GM12872 (cell line): Measurements from ENCODE around the gene HSH2D.

Experiments
- TF ChIP-seq, protein P1 (sequence below): IDR thresholded peaks from 3 replicates; pipeline ENCODE4 v1.5.1; 2011; ENCODE audit warnings: low read depth, mild to moderate bottlenecking, low read length, moderate library complexity; ENCODE audit not compliant: insufficient read depth

Gene HSH2D, protein sequence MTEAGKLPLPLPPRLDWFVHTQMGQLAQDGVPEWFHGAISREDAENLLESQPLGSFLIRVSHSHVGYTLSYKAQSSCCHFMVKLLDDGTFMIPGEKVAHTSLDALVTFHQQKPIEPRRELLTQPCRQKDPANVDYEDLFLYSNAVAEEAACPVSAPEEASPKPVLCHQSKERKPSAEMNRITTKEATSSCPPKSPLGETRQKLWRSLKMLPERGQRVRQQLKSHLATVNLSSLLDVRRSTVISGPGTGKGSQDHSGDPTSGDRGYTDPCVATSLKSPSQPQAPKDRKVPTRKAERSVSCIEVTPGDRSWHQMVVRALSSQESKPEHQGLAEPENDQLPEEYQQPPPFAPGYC

DNA sequence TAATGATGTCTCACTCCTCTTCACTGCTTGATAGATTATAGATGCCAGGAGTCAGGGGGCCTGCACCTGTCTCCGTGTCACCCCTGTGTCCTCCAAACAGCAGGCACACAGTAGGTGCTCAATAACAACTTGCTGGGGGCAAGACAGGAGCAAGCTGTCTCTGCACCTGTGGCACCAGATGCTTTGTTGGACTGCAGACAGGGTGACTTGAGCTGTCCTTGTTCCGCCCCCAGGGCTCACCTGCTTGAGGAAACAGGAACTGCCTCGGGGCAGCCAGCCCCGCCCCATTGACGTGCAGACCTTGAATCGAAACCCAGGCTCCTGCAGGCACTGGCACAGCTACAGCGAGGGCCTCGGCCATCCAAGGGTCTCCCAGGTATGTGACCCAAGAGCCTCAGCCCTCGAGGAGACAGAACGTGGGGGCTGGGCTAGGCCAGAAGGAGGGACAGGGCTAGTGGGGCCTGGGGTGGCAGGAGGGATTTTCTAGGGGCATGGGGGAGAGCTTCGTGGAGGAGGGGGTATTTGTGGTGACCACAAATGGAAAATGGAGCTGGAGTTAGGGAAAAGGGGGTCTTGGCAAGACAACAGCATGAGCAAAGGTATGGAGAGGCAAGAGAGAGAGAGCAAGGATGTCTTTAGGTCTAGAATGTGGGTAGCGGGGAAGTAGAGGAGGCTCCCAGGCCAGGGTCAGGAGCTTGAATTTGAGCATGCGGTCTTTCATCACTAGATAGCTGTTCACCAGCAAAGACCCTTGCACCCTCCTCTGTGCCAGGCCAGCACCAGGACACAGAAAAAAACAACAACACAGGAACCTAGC, at the start of gene HSH2D:
Gene HSH2D (plus strand): TSS at position 287 of the 817 bp plus-strand sequence. CDS start 5,066 bp downstream, outside the sequence.
- TF ChIP-seq, protein P1, sequence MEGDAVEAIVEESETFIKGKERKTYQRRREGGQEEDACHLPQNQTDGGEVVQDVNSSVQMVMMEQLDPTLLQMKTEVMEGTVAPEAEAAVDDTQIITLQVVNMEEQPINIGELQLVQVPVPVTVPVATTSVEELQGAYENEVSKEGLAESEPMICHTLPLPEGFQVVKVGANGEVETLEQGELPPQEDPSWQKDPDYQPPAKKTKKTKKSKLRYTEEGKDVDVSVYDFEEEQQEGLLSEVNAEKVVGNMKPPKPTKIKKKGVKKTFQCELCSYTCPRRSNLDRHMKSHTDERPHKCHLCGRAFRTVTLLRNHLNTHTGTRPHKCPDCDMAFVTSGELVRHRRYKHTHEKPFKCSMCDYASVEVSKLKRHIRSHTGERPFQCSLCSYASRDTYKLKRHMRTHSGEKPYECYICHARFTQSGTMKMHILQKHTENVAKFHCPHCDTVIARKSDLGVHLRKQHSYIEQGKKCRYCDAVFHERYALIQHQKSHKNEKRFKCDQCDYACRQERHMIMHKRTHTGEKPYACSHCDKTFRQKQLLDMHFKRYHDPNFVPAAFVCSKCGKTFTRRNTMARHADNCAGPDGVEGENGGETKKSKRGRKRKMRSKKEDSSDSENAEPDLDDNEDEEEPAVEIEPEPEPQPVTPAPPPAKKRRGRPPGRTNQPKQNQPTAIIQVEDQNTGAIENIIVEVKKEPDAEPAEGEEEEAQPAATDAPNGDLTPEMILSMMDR: no peak

- TF ChIP-seq, protein P1: no peak
These were observed 49.0 kb upstream of the HSH2D start for GRCh38 chr19:16094360-16095070.

DNA sequence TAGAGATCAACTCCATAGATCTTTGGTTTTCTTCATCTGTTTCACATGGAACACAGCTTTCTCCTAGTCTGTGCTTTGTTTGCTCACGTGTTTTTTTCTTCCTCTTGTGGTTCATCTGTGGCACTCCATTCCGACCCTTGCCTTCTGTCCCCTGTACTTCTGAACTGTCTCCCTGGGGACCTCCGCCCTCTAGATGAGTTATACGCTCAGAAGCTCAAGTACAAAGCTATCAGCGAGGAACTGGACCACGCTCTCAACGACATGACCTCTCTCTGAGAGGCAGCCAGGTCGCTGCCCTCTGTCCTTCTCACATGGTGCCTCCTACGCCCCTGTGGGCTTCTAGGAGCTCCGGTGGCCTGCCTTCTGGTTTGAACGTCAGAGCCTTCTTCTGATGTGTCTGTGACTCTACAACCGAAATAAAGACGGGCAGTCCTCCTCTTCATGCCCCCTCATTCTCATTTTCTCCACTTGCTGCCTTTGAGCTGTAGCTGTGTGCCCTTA, 48.4 kb upstream of the HSH2D start:
- TF ChIP-seq, protein P1: no peak

DNA sequence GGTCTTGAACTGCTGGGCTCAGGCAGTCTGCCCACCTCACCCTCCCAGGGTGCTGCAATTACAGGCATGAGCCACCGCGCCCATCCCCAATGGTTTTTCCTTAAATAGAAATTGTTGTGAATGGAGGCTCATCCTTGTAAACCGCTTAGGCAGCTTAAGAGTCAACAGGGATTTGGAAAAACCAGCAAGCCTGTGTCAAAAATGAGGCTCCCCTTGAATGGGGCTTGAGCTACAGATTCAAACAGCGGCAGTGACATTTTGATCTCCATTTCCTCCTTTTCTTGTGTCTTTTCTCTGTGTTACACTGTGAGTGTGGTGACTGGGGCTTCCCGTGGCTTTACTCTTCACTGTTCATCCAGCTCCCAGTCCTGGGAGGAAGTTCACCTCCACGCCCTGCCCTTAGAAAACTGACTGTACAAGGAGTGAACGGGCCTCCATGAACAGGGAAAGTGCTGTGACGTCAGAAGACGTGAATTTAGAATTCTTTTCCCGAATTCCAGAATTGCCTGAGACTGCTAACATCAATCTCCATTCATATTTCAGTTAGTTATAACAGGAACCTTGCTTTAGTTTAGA, 47.1 kb upstream of the HSH2D start:
- TF ChIP-seq, protein P1: no peak

GRCh38 chr19:16098416-16098768, 45.1 kb upstream of the HSH2D start:
- TF ChIP-seq, protein P1: no peak

GRCh38 chr19:16098821-16099220, 44.7 kb upstream of the HSH2D start:
- TF ChIP-seq, protein P1: no peak
